Measurements from ENCODE around the gene TLX1.
"Not testable (repeated sequence)": the region's sequence is repeated elsewhere in the genome, so short reads cannot be mapped to it uniquely, and the experiment has no call there.

TLX1 gene

GRCh38 chr10:101141616-101142532 is 10.8 kb downstream of the TLX1 start:
- peak; percentile 65 to 90 for DNase-seq (ENCODE audit: low spot score in 2 of 2)
- in situ Hi-C loops (cut with MboI; ENCODE audit: low sequenced_read_pairs): no loop called here
- Histone ChIP-seq H3K9me3 (no peaks in the 10 kb centered on the region), H3K27me3 (ENCODE audit: low read depth) (peaks cover 10% of the 10 kb centered on the region), H3K4me1 (no peaks in the 10 kb centered on the region), H3K4me3 (no peak overlapping the region), H3K36me3 (replicated peaks) (no peaks in the 10 kb centered on the region; the same call in 1 of the 2 replicates)

GRCh38 chr10:101142533-101143344 is 11.6 kb downstream of the TLX1 start:
- Histone ChIP-seq H3K27me3 (ENCODE audit: low read depth) (peaks cover 18% of the 10 kb centered on the region), H3K4me3 (no peak overlapping the region), H3K9me3 (no peaks in the 10 kb centered on the region), H3K4me1 (no peaks in the 10 kb centered on the region), H3K36me3 (replicated peaks) (no peaks in the 10 kb centered on the region)
- in situ Hi-C loops (cut with MboI; ENCODE audit: low sequenced_read_pairs): no loop called here
- DNase-seq (ENCODE audit: low spot score in 2 of 2): no peak

GRCh38 chr10:101143345-101143630 is 12.2 kb downstream of the TLX1 start:
- no peak for DNase-seq (ENCODE audit: low spot score in 2 of 2)
- Histone ChIP-seq H3K36me3 (replicated peaks) (no peaks in the 10 kb centered on the region), H3K4me3 (no peak overlapping the region), H3K27me3 (ENCODE audit: low read depth) (peaks cover 22% of the 10 kb centered on the region), H3K4me1 (no peaks in the 10 kb centered on the region), H3K9me3 (no peaks in the 10 kb centered on the region)
- in situ Hi-C loops (cut with MboI; ENCODE audit: low sequenced_read_pairs): no loop called here

- Histone ChIP-seq H3K27me3 (ENCODE audit: low read depth) (peaks cover 27% of the 10 kb centered on the region), H3K9me3 (peaks cover under 1% of the 10 kb centered on the region; the same call in 1 of the 2 replicates), H3K36me3 (replicated peaks) (no peaks in the 10 kb centered on the region), H3K4me3 (no peak overlapping the region), H3K4me1 (no peaks in the 10 kb centered on the region)
- in situ Hi-C loops (cut with MboI; ENCODE audit: low sequenced_read_pairs): no loop called here
- no peak for DNase-seq (ENCODE audit: low spot score in 2 of 2)
Measured at GRCh38 chr10:101144053-101144452, 13.0 kb downstream of the TLX1 start.

- Histone ChIP-seq H3K4me3 (no peak overlapping the region), H3K36me3 (replicated peaks) (no peaks in the 10 kb centered on the region), H3K9me3 (peaks cover 7% of the 10 kb centered on the region), H3K4me1 (no peaks in the 10 kb centered on the region), H3K27me3 (ENCODE audit: low read depth) (peaks cover 34% of the 10 kb centered on the region)
- DNase-seq (ENCODE audit: low spot score in 2 of 2): no peak
- in situ Hi-C loops (cut with MboI; ENCODE audit: low sequenced_read_pairs): no loop called here
Measured at GRCh38 chr10:101145145-101145544, 14.0 kb downstream of the TLX1 start.

GRCh38 chr10:101145750-101146391 is 14.8 kb downstream of the TLX1 start:
- no peaks in the 10 kb centered on the region for H3K36me3 ChIP-seq (replicated peaks)
- H3K4me1 ChIP-seq: no peaks in the 10 kb centered on the region
- H3K27me3 ChIP-seq (ENCODE audit: low read depth): peaks cover 34% of the 10 kb centered on the region
- H3K4me3 ChIP-seq: no peak overlapping the region
- no peak for DNase-seq (ENCODE audit: low spot score in 2 of 2)
- in situ Hi-C loops (cut with MboI; ENCODE audit: low sequenced_read_pairs): no loop called here
- H3K9me3 ChIP-seq: peaks cover 10% of the 10 kb centered on the region

- Histone ChIP-seq H3K9me3 (peaks cover 10% of the 10 kb centered on the region), H3K4me1 (no peaks in the 10 kb centered on the region), H3K4me3 (no peak overlapping the region), H3K27me3 (ENCODE audit: low read depth) (peaks cover 39% of the 10 kb centered on the region), H3K36me3 (replicated peaks) (no peaks in the 10 kb centered on the region)
- DNase-seq (ENCODE audit: low spot score in 2 of 2): no peak
- in situ Hi-C loops (cut with MboI; ENCODE audit: low sequenced_read_pairs): no loop called here
Measured at GRCh38 chr10:101146392-101147251, 15.5 kb downstream of the TLX1 start.

- H3K27me3 ChIP-seq (ENCODE audit: low read depth): peaks cover 40% of the 10 kb centered on the region
- no peak overlapping the region for H3K4me3 ChIP-seq
- no peaks in the 10 kb centered on the region for H3K36me3 ChIP-seq (replicated peaks)
- in situ Hi-C loops (cut with MboI; ENCODE audit: low sequenced_read_pairs): loop anchor here (10.0 kb wide), 1 partner anchor 143 kb away; no protein-coding TSS in a partner anchor
- H3K4me1 ChIP-seq: no peaks in the 10 kb centered on the region
- DNase-seq (ENCODE audit: low spot score in 2 of 2): no peak
- H3K9me3 ChIP-seq: peaks cover 10% of the 10 kb centered on the region
Measured at GRCh38 chr10:101151395-101151794, 20.3 kb downstream of the TLX1 start.

GRCh38 chr10:101152316-101152715 is 21.2 kb downstream of the TLX1 start:
- H3K4me1 ChIP-seq: no peaks in the 10 kb centered on the region
- no peaks in the 10 kb centered on the region for H3K36me3 ChIP-seq (replicated peaks)
- peaks cover 10% of the 10 kb centered on the region for H3K9me3 ChIP-seq
- in situ Hi-C loops (cut with MboI; ENCODE audit: low sequenced_read_pairs): loop anchor here (10.0 kb wide), 1 partner anchor 142 kb away; no protein-coding TSS in a partner anchor
- H3K4me3 ChIP-seq: no peak overlapping the region
- DNase-seq (ENCODE audit: low spot score in 2 of 2): no peak
- H3K27me3 ChIP-seq (ENCODE audit: low read depth): peaks cover 31% of the 10 kb centered on the region

GRCh38 chr10:101154506-101154905 is 23.4 kb downstream of the TLX1 start:
- H3K36me3 ChIP-seq (replicated peaks); DNase-seq (ENCODE audit: low spot score in 2 of 2); H3K4me1 ChIP-seq; H3K4me3 ChIP-seq; H3K9me3 ChIP-seq: not testable (repeated sequence)
- in situ Hi-C loops (cut with MboI; ENCODE audit: low sequenced_read_pairs): loop anchor here (10.0 kb wide), 1 partner anchor 140 kb away; no protein-coding TSS in a partner anchor
- H3K27me3 ChIP-seq (ENCODE audit: low read depth): peaks cover 14% of the 10 kb centered on the region

- peaks cover 11% of the 10 kb centered on the region; the same call in 1 of the 2 replicates for H3K27me3 ChIP-seq (ENCODE audit: low read depth)
- in situ Hi-C loops (cut with MboI; ENCODE audit: low sequenced_read_pairs): loop anchor here (10.0 kb wide), 1 partner anchor 139 kb away; no protein-coding TSS in a partner anchor
- no peaks in the 10 kb centered on the region for H3K36me3 ChIP-seq (replicated peaks)
- no peak for DNase-seq (ENCODE audit: low spot score in 2 of 2)
- H3K4me1 ChIP-seq: no peaks in the 10 kb centered on the region
- H3K4me3 ChIP-seq: no peak overlapping the region
- H3K9me3 ChIP-seq: no peaks in the 10 kb centered on the region
Measured at GRCh38 chr10:101155896-101156295, 24.8 kb downstream of the TLX1 start.

- no peaks in the 10 kb centered on the region for H3K9me3 ChIP-seq
- no peak overlapping the region for H3K4me3 ChIP-seq
- peaks cover 6% of the 10 kb centered on the region; the same call in 1 of the 2 replicates for H3K27me3 ChIP-seq (ENCODE audit: low read depth)
- DNase-seq (ENCODE audit: low spot score in 2 of 2): no peak
- no peaks in the 10 kb centered on the region for H3K4me1 ChIP-seq
- in situ Hi-C loops (cut with MboI; ENCODE audit: low sequenced_read_pairs): loop anchor here (10.0 kb wide), 1 partner anchor 137 kb away; no protein-coding TSS in a partner anchor
- no peaks in the 10 kb centered on the region for H3K36me3 ChIP-seq (replicated peaks)
Measured at GRCh38 chr10:101157756-101158458, 26.8 kb downstream of the TLX1 start.

Measured in HAP-1 (cell line).